ENCODE results near the gene IL17B.

IL17B gene

DNA sequence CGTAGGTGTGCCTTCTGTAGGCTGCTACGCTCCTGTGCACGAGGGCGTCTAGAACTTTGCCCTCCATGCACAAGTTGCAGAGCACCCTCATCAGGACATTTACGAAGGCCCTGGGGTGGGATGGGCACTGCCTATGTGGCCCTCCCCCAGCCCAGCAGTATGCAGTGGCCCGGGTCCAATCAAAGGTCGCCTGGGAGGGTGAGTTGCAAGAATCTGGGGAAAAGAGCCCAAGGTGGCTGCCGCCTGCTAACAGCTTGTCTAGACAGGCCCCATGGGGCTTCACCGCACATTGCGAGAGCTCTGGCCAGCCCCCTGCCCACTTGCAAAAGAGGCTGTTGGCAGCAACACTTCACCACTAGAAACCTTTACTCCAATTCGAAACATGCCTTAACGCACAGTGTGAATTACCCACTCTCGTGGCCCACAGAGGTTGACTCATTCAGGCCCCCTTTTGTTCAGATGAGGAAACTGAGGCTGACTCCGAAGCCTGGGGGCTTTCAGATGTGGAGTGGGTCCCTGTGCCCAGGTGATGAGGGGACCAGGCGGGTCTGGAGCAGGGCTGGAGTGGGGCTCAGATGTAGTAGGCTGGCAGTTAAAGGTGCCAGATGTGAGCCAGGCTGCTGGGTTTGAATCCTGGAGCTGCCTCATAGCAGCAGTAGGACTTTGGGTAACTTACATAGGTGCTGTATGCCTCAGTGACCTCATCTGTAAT, 31.8 kb upstream of the IL17B start:
- Histone ChIP-seq H3K27me3 (ENCODE audit: insufficient read depth, low read length) (no peaks in the 10 kb centered on the region), H3K4me1 (ENCODE audit: insufficient read depth, low read length) (peaks cover 7% of the 10 kb centered on the region), H3K9me3 (ENCODE audit: low read length) (no peaks in the 10 kb centered on the region), H3K36me3 (ENCODE audit: insufficient read depth, low read length) (no peaks in the 10 kb centered on the region), H2AFZ (ENCODE audit: low read depth, low read length) (no peak overlapping the region), H3K4me3 (ENCODE audit: low read length) (no peak overlapping the region)

DNA sequence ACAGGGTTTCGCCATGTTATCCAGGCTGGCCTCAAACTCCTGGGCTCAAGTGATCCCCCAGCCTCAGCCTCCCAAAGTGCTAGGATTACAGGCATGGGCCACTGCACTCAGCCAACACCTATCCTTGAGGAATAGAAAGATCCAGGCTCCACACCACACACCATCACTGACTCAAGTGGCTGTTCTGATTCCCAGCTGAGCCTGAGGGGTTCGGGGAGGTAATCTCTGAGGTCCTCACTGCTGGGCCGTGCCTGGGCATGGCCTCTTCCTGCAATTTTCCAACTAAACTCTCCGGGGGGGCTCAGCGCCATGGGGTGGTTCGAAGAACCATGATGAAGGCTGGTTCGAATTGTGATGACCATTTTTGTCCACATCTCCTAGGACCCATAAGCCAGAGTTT, 31.0 kb upstream of the IL17B start:
- Histone ChIP-seq H3K27me3 (ENCODE audit: insufficient read depth, low read length) (no peaks in the 10 kb centered on the region), H2AFZ (ENCODE audit: low read depth, low read length) (no peak overlapping the region), H3K4me1 (ENCODE audit: insufficient read depth, low read length) (peaks cover 11% of the 10 kb centered on the region), H3K4me3 (ENCODE audit: low read length) (no peak overlapping the region), H3K36me3 (ENCODE audit: insufficient read depth, low read length) (no peaks in the 10 kb centered on the region), H3K9me3 (ENCODE audit: low read length) (no peaks in the 10 kb centered on the region)

DNA sequence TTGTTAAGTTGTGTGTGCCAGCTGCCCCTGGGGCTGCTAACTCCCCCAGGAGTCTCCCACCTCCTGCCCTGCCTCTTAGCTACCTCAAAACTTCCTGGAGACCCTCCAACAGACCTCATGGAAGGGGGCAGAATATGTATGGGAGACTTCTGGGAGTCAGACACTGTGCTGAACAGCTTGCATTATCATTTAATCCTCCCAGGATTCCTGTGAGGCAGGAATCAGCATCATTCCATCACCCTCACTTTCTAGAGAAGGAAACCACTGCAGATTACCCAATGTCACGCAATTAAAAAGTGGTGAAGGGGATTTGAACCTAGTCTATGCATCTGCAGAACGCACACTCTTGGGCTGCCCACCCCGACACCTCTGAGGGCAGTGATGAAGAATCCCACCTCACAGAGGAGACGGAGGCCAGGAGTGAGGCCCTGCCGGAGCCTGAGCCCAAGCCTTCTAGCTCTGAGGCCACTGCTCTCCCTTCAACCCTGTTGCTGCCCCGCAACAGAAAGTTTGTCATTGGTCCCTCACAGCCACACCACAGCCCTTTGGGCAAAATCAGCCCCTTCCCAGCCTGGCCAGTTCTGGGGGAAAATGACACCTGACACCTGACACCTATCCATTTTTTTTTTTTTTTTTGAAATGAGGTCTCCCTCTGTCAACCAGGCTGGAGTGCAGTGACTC, 30.3 kb upstream of the IL17B start:
- H3K27me3 ChIP-seq (ENCODE audit: insufficient read depth, low read length), result no peaks in the 10 kb centered on the region
- no peaks in the 10 kb centered on the region for H3K9me3 ChIP-seq (ENCODE audit: low read length)
- no peak overlapping the region for H2AFZ ChIP-seq (ENCODE audit: low read depth, low read length)
- no peak overlapping the region for H3K4me3 ChIP-seq (ENCODE audit: low read length)
- peaks cover 11% of the 10 kb centered on the region for H3K4me1 ChIP-seq (ENCODE audit: insufficient read depth, low read length)
- H3K36me3 ChIP-seq (ENCODE audit: insufficient read depth, low read length), result no peaks in the 10 kb centered on the region

DNA sequence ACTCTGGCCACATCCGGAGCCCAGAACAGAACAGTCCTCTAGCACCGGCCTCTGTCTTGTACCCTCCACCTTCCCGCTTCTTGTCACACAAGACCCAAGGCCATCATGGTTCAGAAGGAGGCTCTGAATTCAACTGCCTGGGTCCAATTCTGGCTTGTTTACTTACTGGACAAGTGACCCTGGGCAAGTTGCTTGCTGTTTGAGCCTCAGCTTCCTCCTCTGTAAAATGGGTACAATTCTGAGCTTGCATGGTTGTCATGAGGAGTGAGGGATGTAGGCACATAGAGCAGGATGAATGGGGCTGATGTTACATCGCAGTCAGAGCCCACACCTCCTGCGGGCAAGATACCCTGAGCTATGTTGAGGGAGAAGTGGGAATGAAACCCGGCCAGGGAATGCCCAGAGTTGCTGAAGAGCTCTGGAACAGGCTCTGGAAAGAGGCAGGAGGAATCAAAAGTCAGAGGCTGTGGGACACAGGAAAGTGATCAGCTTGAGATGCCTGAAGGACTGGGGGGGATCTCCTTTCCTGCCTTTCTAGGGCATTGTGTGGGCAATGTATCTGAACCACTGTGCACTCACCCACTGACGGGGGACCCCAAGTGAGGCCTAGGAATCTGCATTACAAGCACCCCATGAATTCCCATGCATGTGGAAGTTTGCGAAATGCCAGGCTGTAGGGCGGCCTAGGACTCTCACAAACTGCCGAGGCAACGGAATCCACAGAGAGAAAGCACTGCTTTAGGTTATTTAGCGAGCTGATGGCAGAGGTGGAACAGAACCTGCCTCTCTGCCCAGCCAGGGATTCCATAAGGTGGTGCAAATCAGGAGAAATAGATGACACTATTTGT, 29.4 kb upstream of the IL17B start:
- Histone ChIP-seq H2AFZ (ENCODE audit: low read depth, low read length) (no peak overlapping the region), H3K27me3 (ENCODE audit: insufficient read depth, low read length) (no peaks in the 10 kb centered on the region), H3K36me3 (ENCODE audit: insufficient read depth, low read length) (no peaks in the 10 kb centered on the region), H3K9me3 (ENCODE audit: low read length) (no peaks in the 10 kb centered on the region), H3K4me1 (ENCODE audit: insufficient read depth, low read length) (peaks cover 11% of the 10 kb centered on the region), H3K4me3 (ENCODE audit: low read length) (no peak overlapping the region)

- no peaks in the 10 kb centered on the region for H3K27me3 ChIP-seq (ENCODE audit: insufficient read depth, low read length)
- H3K4me3 ChIP-seq (ENCODE audit: low read length), result no peak overlapping the region
- peaks cover 11% of the 10 kb centered on the region for H3K4me1 ChIP-seq (ENCODE audit: insufficient read depth, low read length)
- no peaks in the 10 kb centered on the region for H3K36me3 ChIP-seq (ENCODE audit: insufficient read depth, low read length)
- no peaks in the 10 kb centered on the region for H3K9me3 ChIP-seq (ENCODE audit: low read length)
- no peak overlapping the region for H2AFZ ChIP-seq (ENCODE audit: low read depth, low read length)
Observed at GRCh38 chr5:149407323-149408251, 28.5 kb upstream of the IL17B start.

GRCh38 chr5:149406979-149407306, 27.9 kb upstream of the IL17B start:
- H3K9me3 ChIP-seq (ENCODE audit: low read length), result no peaks in the 10 kb centered on the region
- H3K4me3 ChIP-seq (ENCODE audit: low read length), result no peak overlapping the region
- H2AFZ ChIP-seq (ENCODE audit: low read depth, low read length), result no peak overlapping the region
- H3K4me1 ChIP-seq (ENCODE audit: insufficient read depth, low read length), result peaks cover 11% of the 10 kb centered on the region
- no peaks in the 10 kb centered on the region for H3K27me3 ChIP-seq (ENCODE audit: insufficient read depth, low read length)
- H3K36me3 ChIP-seq (ENCODE audit: insufficient read depth, low read length), result no peaks in the 10 kb centered on the region

DNA sequence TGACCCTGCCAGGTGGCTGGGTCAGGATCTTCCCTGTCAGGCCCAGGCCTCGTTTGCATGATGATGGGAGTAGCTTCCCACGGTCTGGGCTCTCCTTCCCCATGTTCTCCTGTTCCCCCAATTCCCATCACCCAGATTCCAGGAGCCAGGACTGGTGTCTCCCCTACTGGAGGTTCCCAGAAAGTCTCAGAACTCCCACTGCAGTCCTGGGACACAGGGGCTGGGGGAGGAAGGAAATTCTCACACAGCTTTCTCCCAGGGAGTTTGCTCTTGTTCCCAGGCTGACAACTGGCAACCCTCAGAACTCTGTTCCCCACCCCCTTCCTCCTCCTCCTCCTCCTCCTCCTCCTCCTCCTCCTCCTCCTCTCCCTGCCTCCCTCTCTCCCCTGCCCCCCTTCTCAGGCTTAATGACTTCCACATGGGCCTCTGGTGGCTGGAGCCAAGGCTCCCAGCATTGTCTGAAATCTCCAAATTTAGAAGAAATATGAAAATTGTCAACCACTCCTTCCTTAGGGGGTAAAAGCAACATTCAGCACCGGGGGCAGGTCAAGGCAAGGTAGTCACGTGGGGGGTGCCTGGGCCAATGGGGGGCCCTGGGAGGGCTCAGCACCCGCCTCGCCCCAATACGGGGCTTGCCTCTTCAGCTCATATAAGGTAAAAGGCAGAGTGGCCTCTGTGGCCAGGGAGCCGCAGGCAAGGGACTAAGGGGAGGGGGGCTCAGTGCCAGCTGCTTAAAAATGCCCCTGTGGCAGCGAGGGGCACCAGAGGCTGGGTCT, 27.3 kb upstream of the IL17B start:
- Histone ChIP-seq H3K27me3 (ENCODE audit: insufficient read depth, low read length) (no peaks in the 10 kb centered on the region), H3K4me3 (ENCODE audit: low read length) (no peak overlapping the region), H3K9me3 (ENCODE audit: low read length) (no peaks in the 10 kb centered on the region), H3K36me3 (ENCODE audit: insufficient read depth, low read length) (no peaks in the 10 kb centered on the region), H3K4me1 (ENCODE audit: insufficient read depth, low read length) (peaks cover 11% of the 10 kb centered on the region), H2AFZ (ENCODE audit: low read depth, low read length) (no peak overlapping the region)

- Histone ChIP-seq H3K4me3 (ENCODE audit: low read length) (no peak overlapping the region), H3K36me3 (ENCODE audit: insufficient read depth, low read length) (no peaks in the 10 kb centered on the region), H3K27me3 (ENCODE audit: insufficient read depth, low read length) (no peaks in the 10 kb centered on the region), H3K9me3 (ENCODE audit: low read length) (no peaks in the 10 kb centered on the region), H2AFZ (ENCODE audit: low read depth, low read length) (no peak overlapping the region), H3K4me1 (ENCODE audit: insufficient read depth, low read length) (peaks cover 13% of the 10 kb centered on the region)
Observed at GRCh38 chr5:149405550-149406202, 26.6 kb upstream of the IL17B start.

DNA sequence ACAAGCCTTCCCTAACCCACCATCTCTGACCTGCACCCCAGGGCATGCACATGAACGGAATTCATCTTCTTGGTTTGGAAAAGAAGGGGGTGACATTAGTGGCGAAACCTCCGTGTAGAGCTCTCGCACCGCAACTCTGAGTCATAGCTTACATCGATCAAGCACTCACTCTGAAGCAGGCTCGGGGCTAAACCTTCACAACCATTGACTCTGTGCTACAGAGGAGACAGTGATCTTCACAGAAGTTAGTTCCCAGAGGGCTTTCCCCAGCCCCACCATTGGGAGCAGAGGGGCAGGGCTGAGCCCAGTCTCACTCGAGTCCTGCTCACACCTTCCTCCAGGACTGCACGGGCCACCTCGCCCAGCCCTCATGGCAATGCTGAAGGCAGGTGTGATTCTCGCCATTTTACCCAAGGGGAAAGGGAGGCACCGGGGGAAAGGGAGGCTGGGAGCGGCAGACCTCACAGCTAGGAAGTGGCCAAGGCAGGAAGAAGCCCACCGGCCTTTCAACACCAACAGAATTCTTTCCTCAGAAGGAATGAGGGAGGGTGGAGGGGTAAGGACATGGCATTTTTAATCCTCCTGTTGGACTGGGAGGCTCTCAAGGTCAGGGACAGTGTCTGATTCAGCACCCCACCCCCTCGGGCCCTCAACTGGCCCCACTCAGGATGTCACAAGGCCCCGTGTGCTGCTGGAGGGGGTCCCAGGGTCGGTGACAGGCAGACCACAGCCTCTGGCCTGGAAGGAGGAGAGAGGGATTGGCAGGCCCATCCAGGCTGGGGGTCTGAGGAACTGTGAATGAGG, 25.9 kb upstream of the IL17B start:
- H3K4me1 ChIP-seq (ENCODE audit: insufficient read depth, low read length), result peaks cover 19% of the 10 kb centered on the region
- H3K9me3 ChIP-seq (ENCODE audit: low read length), result no peaks in the 10 kb centered on the region

GRCh38 chr5:149403923-149404745, 25.0 kb upstream of the IL17B start:
- no peak overlapping the region for H2AFZ ChIP-seq (ENCODE audit: low read depth, low read length)
- H3K9me3 ChIP-seq (ENCODE audit: low read length), result no peaks in the 10 kb centered on the region
- no peak overlapping the region for H3K4me3 ChIP-seq (ENCODE audit: low read length)
- H3K27me3 ChIP-seq (ENCODE audit: insufficient read depth, low read length), result no peaks in the 10 kb centered on the region
- H3K4me1 ChIP-seq (ENCODE audit: insufficient read depth, low read length), result peaks cover 19% of the 10 kb centered on the region
- no peaks in the 10 kb centered on the region for H3K36me3 ChIP-seq (ENCODE audit: insufficient read depth, low read length)

More for the DNA sequence above, 25.9 kb upstream of the IL17B start:
- H2AFZ ChIP-seq (ENCODE audit: low read depth, low read length), result no peak overlapping the region
- H3K27me3 ChIP-seq (ENCODE audit: insufficient read depth, low read length), result no peaks in the 10 kb centered on the region
- H3K4me3 ChIP-seq (ENCODE audit: low read length), result no peak overlapping the region
- no peaks in the 10 kb centered on the region for H3K36me3 ChIP-seq (ENCODE audit: insufficient read depth, low read length)

Measured in neuron (in vitro differentiated cells).